Hematopoietic multipotent progenitor cell (in vitro differentiated cells): ENCODE measurements around the gene PACRG. TPM values are rescaled to one million over a fixed set of nuclear protein-coding genes. Genes with fewer than 3 reads are reported as not detected.
A peak's percentile ranks its signal among the peaks of the same experiment; 100 is the strongest.

ENCODE experiments used
- DNase-seq, 3 donors: peaks; one replicate each; pipeline ENCODE4 v3.0.0-alpha.2; 2011 to 2015; ENCODE audit warnings: low read depth in 2 of 3, low spot score in 2 of 3
- total RNA-seq: library from RNA; depleted of rRNA; stranded (reverse); fragments of >200 nt; gene quantifications from one replicate; pipeline ENCODE4 v1.2.3, GENCODE V29; 2012

The PACRG gene
- total RNA-seq, 1 donor, result 5.7 TPM

DNA sequence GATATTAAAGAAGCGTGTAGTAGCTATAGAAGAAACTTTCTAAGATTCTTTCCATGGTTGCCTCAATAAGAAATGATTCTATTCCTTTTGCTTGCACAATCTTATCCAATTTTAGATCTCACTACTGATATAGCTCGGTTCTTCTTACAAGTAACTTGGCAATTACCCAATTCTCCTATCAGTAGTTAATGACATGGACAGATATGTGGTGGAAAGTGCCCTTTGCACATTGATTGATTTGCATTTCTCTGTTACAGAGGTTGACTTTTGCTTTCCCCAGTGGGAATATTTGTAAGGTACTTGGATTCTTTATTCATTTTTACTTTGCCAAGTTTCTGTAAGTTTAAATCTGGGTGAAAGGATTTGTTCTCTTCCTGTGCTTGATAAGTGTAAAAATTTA is 593.0 kb downstream of the PACRG start:
- no peak for DNase-seq

DNA sequence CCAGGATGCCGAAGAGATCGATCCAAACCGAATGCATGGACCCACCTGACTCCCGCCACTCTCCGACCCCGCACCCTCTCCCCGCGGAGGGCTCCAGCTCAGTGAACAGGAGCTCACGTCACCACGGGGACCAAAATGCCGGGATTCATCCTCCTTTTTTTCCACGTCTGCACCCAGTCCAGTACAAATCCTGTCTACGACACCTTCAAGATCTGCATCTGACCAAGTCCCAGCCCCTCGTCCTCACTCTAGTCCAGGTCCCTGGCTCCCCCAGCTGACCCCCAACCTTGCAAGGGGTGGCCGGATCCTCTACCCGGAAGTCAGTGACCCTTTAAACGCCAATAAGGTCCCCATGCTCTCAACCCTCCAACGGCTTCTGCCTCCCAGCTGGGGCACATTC is 593.9 kb downstream of the PACRG start:
- DNase-seq, result no peak

DNA sequence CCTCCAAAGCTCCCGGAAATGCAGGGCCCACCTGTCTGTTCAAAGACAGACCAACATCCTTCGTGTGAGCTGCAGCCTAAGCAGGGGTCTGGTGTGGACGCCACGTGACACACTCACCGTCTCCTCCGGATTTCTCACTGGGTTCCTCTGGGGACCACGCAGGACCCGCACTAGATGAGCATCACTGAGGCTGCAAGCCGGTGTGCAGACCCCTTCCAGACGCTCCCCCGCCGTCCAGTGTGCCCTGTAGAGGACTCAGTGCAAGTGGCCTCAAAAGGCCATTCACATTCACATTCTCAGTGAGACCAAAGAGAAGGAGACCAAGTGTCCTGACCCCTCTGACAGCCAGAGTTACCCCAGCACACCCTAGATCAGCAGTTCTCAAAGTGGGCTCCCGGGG is 595.5 kb downstream of the PACRG start:
- DNase-seq, result no peak

DNA sequence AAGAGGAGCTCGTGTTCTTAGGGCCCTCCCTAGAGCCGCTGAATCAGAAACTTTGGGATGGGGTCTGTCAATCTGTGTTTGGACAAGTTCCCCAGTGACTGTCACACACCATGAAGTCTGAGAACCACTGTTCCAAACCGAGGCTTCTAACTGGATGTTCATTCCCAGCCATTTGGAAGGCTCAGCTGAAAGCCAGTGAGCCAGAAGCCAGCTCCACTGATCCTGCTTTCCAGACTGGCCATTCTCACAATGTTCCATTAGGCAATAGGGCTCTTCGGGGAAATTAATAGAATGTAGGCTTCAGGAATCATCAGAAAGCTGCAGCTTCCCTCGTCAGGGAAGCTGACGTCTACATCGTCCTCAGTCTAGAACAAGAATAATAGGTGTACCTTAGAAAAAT is 595.9 kb downstream of the PACRG start:
- no peak for DNase-seq

DNA sequence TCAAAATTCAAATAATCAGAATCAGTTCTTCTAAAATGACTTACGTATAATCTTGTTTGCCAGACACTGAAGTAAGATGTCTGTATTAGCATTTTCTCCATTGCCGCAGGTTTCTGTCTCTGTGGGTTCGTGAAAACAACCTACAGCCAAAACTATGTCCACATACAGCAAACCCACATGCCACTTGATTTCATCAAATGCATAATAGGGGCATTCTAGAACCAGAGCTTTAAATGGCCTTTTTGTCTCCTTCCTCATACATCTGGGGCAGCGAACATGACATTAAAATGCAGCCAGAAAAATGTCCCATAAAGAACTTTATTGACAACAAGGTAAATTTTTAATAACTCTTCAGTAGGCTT is 596.5 kb downstream of the PACRG start:
- DNase-seq, result no peak

DNA sequence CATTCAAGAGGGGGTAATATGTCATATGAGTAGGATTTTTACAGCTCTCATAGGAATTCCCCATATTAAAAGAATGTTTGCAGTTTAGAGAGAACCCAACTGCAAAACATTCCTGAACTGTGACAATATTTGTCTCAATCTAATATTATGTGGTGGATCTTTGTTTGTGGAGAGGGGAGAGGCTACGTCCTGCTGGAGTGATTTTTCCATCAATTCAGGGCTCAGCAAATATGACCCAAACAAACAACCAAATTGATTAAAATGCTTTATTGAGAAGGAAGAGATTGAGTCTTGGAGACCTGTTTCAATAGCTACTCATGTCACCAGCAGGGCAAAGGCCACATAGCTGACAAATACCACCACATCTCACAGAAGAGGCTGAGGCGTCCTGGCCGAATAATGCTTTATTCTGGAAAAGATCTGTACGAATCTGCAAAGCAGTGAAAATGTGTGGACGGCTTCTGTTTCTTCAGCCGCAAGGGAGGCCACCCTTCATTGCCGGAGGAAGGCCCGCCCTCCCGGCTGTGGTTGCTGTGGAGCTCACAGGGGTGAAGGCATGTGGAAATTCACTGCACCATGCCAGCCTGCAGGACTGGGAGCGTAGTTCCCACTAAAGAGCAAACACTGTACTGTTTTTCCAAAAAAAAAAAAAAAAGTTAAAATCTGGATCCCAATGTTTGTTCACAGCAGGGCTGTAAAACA is 597.1 kb downstream of the PACRG start:
- DNase-seq, result peak in 2 of 3 donors; percentile 4 to 44

DNA sequence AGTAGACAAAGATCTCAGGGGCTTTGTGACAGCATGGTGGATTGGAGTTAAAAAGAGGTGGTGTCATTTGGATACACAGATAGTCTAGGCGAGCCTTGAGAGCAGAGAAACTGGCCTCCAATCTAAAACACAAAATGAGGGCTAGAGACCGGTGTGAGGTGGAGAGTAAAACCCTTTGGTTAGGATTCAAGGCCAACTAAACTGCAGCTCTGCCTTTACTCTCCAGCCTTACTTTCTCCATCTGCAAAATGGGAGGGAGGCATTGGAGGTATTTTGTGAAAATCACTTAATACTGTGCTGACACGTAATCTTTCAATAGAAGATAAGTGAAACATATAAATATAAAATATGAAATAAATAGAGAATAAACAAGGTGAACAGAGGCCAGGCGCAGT is 597.6 kb downstream of the PACRG start:
- DNase-seq, result no peak

DNA sequence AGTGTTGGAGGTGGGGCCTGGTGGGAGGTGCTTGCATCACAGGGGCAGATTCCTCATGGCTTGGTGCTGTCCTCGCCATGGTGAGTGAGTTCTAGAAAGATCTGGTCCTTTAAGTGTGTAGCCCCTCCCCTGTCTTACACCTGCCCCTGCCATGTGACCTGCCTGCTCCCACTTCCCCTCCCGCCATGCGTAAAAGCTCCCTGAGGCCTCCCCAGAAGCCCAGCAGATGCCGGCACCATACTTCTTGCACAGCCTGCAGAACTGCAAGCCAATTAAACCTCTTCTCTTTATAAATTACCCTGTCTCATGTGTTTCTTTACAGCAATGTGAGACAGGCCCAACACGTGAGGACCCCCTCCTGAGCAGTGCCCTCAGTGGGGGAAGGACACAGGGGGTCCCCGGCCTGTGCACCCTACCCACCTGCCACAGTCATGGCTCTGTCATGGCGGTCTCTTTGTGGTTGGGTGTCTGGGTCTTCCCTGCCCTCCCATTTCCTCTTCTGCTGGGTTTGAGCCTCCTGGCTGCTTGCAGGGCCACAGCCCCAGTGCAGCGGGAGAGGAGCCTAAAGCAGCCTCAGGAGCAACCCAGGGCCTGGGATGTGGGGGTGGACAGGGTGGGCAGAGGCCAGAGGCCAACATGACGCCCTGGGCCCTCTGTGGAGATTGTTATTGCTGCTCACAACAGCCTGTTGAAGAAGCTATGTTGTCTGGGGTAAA is 599.5 kb downstream of the PACRG start:
- no peak for DNase-seq

DNA sequence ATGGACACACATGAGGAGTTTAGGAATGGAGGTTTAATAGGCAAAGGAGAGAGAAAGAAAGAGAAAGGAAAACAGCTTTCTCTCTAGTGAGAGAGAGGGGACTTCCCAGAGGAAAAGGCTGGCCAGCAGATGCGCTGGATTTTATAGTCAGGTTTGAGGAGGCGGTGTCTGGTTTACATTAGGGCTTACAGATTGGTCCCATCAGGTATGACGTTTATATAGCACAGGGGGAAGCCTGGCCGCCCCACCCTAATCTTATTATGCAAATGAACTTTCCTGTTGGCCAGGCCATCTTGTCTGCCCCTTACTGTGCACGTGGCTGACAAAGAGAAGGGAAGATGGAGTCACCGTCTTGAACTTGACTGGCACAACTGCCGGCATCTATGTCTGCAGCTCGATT is 600.1 kb downstream of the PACRG start:
- DNase-seq, result no peak

DNA sequence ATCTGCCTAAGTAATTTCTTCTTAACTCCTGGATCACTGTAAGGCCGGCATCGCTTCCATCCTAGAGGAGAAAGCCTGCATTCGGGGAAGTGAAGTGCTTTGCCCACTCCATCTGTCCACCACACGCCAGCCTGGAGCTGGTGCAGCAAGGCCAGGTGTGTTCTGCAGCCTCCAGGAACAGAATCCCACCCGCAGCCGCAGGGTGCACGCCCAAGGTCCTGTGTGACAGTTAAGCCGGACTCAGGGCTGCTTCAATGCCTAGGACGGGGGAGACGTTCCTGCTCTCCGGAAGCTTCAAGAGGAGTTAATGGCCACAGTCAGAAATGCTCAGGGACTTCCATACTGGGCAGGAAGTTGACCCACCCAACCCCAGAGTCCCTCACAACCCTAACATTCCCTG is 600.6 kb downstream of the PACRG start:
- DNase-seq, result no peak

DNA sequence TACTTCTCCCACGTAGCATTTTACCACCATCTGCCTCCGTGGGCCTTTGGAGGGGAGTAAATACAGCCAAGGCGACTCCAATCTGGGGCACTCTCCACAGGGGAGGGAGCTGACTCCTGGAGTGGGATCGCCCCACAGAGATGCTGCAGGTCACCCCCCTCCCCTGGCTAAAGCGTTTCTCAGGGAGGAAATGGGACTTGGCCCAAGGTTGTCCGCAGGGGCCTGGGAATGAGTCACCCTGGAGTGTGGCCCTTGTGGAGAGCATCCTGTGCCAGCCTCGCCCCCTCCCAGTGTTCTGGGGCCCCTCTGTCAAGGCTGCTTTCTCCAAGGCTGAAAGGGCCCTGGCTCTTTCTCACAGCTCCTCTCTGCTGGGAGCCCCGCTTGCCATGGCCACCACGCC is 602.2 kb downstream of the PACRG start:
- no peak for DNase-seq

DNA sequence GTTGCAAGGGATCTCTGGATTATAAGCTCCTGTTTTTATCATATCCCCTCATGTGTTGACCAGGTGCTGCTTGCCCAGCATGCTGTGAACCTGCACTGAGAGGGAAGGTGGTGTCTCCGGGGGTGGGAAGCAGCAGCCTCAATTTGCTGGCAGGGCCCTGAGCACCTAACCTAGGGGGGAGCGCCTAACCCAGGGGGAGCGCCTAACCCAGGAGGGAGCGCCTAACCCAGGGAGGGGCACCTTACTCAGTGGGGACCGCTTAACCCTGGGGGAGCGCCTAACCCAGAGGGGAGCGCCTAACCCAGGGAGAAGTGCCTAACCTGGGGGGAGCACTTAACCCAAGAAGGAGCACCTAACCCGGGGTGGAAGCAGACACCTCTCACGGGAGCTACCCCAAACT is 603.5 kb downstream of the PACRG start:
- no peak for DNase-seq

DNA sequence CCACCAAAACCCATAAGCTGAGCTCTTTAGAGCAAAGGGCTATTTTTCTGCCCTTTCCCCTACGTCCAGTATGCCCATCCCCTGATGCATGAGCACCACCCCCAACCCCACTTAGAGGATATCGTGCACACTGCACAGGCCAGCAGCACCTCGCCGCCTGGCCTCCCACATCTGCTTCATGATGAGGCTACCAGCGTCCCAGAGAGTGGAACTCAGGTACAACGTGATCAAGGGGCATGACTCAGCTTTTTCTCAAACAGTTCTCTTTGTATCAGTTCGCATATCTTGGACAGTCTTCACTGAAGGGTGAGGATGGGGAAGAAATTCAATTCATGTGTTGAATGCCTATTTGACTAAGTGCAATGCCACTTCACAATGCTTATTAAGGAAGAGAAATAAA is 604.8 kb downstream of the PACRG start:
- no peak for DNase-seq

DNA sequence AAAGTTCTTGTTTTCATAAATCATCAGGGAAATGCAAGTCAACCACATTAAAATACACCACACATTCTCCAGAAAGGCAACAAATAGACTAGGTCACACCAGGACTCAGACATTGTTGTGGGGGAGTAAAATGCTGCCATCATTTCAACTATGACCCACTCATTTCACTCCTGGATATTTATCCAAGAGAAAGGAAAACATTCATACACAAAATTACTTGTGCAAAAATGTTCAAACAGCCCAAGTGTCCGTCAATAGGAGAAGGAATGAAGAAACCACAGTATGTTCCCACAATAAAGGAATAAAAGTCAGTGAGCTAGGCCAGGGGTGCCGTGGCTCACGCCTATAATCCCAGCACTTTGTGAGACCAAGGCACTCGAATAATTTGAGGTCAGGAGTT is 605.3 kb downstream of the PACRG start:
- DNase-seq, result no peak

DNA sequence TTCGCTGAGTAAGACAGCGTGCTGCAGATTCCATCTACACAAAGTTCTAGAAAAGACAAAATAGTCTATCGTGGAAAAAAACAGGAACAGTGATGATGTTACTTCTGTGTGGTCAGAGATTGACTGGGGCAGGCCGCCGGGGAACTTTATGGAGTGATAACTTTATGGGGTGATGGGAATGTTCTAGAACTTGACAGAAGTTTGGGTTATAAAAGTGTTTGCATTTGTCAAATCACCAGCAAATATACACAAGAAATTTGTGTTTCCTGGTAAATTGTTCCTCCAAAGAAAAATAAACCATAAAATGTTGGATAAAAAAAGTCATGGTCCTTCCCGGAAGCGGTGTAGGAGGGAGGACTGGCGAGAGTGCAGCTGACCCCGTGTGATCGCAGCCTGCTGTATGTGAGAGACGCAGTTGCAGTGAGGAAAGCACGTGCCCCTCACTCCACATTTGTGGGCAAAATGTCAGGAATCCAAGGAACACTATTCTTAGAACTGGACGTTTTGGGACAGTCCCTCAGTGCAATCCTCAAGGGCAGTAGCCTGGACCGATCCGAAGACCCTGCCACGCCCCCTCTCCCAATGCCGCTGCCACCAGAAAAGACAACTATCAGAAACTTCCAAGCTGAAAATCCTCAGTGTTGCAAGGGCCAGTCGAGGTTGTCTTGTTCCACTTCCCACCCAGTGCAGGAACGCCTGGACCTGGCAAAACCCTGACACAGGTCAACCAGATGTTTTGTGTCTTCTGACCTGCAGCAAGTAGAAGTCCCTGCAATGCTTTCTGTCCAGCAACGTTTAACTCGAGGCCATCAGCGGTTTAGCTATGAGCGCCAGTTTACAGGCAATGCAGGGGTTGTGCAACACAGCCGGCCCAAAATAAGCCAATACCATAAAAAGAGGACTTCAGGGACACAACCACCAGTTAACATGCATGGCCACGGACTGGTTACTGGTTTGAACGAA is 606.2 kb downstream of the PACRG start:
- no peak for DNase-seq

DNA sequence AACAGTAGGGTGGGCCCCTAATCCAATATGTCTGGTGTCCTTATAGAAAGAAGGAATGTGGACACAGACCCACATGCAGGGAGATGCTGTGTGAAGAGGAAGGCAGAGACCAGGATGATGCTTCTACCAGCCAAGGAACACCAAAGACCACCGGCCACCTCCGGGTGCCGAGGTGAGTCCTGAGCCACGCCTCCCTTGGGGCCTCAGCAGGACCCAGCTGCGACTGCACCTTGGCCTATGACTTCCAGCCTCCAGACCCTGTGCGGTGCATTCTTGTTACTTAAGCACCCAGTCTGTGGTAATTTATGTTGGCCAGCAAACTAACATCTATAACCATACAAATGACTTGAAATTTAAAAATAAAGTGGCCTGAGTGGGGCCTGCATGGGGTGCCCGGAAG is 607.3 kb downstream of the PACRG start:
- DNase-seq, result no peak

DNA sequence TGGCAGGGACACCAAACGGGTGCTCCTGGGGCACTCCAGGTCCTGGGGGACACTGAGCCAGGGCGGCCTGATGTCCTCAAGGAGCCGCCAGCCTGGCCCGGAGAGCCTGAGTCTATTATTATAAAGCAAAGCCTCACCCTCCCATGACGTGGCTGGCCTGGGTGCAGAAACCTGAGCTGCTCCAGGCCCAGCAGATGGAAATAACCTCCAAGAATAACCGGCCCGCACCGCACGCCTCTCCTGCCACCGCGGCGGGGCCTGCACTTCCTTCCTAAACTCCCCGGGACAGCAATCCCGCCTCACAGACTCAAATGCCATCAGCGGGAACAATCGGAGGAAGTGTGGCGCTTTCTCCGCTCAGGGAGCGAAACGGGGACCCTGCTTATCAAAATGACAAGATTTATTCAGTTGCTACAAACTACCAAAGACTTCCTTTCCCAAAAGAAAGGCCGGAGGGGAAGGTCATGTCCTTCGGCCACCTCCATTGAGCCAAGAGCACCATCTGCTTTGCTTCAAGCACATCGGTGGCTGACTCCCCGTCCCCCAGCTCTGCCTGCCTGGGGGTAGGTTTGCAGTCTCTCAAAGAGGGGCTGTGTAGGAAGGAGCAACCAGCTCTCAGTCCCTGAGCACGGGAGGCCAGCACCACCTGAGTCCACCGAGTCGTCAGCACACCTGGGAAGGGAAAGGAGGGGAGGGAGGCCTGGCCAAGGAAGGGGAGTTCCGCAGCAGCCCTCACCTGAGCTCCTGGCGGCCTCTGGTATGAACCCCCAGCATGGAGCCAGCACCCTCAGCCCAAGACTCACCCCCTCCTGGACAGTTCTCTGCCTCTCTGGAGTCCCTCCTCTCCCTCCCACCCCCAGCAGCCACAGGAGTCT is 608.1 kb downstream of the PACRG start:
- DNase-seq, result peak in 2 of 3 donors; percentile 10 to 12

DNA sequence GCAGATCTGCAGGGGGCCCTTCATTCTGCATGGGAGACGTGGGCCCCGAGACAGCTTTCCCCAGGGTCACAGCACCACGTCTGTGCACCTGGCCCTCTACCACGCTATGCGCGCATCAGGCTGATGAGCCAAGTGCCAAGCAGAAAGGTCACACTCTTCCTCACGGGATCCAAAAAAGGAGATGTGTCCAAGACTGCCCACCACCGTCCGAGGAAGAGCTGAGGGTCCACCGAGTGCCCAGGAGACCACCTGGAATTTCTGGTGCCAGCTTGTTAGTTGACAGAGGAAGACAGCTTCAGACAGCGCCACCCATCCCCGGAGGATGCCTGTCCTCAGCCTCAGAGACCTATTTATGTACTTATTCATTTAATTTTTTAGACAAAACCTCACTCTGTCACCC is 609.2 kb downstream of the PACRG start:
- DNase-seq, result no peak

DNA sequence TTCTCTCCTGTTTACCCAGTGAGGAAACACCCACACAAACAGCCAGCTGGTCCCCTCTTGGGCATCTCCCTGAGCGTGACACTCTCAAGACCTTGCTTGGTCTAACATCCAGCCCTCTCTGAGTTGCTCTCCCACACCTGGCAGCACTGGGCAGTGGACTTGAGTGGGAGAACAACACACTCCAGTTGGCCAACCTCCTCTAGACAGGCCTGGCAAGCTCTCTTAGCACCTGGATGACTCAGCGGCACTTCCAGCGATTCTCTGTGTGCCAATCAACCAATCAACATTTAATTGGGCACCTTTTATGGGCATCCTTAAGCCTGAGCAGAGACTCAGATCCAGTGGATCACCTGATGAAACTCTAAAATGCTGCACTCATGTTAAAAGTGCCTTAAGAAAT is 610.2 kb downstream of the PACRG start:
- no peak for DNase-seq

DNA sequence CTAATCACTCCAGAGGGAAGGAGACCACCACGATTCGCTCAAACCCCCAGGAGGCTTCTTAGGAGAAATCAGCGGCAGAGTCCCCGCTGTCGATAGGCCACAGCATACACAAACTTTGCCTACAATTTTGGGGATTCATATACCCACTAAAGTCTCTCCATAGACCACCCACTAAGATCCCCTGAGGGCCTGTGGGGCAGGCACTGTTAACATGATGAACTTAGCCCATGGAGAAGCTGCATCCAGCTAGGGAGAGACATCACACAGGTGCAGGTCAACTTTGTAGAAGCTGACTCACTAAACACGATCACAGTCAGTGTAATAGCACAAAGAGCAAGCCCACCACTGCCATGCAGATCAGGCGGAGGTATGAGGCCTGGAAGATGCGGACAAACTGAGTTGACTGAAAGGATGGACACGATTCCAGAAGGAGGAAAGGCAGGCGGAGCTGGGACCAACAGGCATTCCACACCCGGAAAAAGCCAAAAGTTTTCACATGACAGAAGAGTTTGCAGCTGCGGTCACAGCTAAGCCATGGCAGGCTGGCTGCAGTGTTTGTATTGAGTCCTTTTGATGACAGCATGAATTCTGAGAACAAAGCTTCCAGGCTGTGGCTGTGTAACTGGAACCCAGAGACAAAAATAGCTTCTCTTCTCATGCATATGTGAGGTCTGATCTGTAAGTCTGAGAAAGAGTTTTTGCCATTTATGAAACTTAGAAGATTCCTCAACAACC is 611.1 kb downstream of the PACRG start:
- no peak for DNase-seq
